SK-N-SH (cell line): ENCODE data around the gene SHROOM3. TPM values are rescaled to one million over a fixed set of nuclear protein-coding genes. Genes with fewer than 3 reads are reported as not detected.

Source experiments
- CTCF ChIA-PET: fragments of 300-600, 350-600 bp; formaldehyde crosslinking; extraction: SDS; loops from one replicate; lab custom pipeline; 2021; lab: Yijun Ruan, JAX
- POLR2A ChIA-PET: fragments of 350-600 bp; sonication (Branson Sonifier 250); formaldehyde crosslinking; extraction: SDS; loops from one replicate; lab custom pipeline; 2020; ENCODE audit warnings: antibody characterized with exemption, inconsistent platforms; lab: Yijun Ruan, JAX
- DNase-seq: peaks from one replicate; pipeline ENCODE4 v3.0.0; 2012
- H2AFZ ChIP-seq: fragments of 200-600 bp; sonication (generic); 2 replicates; pipeline ENCODE4 v1.8.1; 2016; ENCODE audit warnings: antibody characterized with exemption, mild to moderate bottlenecking, low read depth
- H3F3A ChIP-seq: fragments of 200-600 bp; sonication (generic); replicated peaks from 2 replicates; pipeline ENCODE3; 2016; ENCODE audit warnings: antibody characterized with exemption, mild to moderate bottlenecking; ENCODE audit not compliant: insufficient read depth
- H3K27ac ChIP-seq, 2 experiments: fragments of 200-500 bp in 1 of 2; fragments of 200-600 bp in 1 of 2; sonication (Bioruptor generic) in 1 of 2; sonication (generic), shearing (Covaris generic) in 1 of 2; 2 replicates each; pipeline versions ENCODE4 v1.5.1 to v1.6.1; 2014 to 2016; ENCODE audit warnings: low read depth in 2 of 2, inconsistent platforms in 1 of 2, low read length in 1 of 2, mild to moderate bottlenecking in 1 of 2, mixed read lengths in 1 of 2
- H3K27me3 ChIP-seq: fragments of 200-600 bp; sonication (generic), shearing (Covaris generic); 2 replicates; pipeline ENCODE4 v1.6.1; 2016; ENCODE audit warnings: mixed run types; ENCODE audit not compliant: insufficient read depth
- H3K36me3 ChIP-seq, 2 experiments: fragments of 200-500 bp in 1 of 2; fragments of 200-600 bp in 1 of 2; sonication (Bioruptor generic) in 1 of 2; sonication (generic) in 1 of 2; replicated peaks in 1 of 2; 2 replicates each; pipeline versions ENCODE3 to v1.5.1; 2014 to 2016; ENCODE audit warnings: low read length in 1 of 2, mild to moderate bottlenecking in 1 of 2; ENCODE audit not compliant: insufficient read depth in 2 of 2, control insufficient read depth in 1 of 2
- H3K4me1 ChIP-seq, 2 experiments: fragments of 200-500 bp in 1 of 2; fragments of 200-600 bp in 1 of 2; sonication (Bioruptor generic) in 1 of 2; sonication (generic), shearing (Covaris generic) in 1 of 2; 2 replicates each; pipeline versions ENCODE4 v1.5.1 to v1.6.1; 2014 to 2016; ENCODE audit warnings: low read depth in 1 of 2, low read length in 1 of 2, mixed run types in 1 of 2; ENCODE audit not compliant: insufficient read depth in 2 of 2, control insufficient read depth in 1 of 2
- H3K4me2 ChIP-seq: fragments of 200-600 bp; sonication (generic), shearing (Covaris generic); 2 replicates; pipeline ENCODE4 v1.6.1; 2017; ENCODE audit warnings: mixed run types
- H3K4me3 ChIP-seq, 2 experiments: fragments of 200-500 bp in 1 of 2; fragments of 200-600 bp in 1 of 2; sonication (Bioruptor generic) in 1 of 2; sonication (generic), shearing (Covaris generic) in 1 of 2; 2 replicates each; pipeline versions ENCODE4 v1.5.1 to v1.8.1; 2014 to 2016; ENCODE audit warnings: low read depth in 2 of 2, inconsistent platforms in 1 of 2, low read length in 1 of 2, mild to moderate bottlenecking in 1 of 2, mixed read lengths in 1 of 2, moderate library complexity in 1 of 2
- H3K79me2 ChIP-seq: fragments of 200-600 bp; sonication (generic); 2 replicates; pipeline ENCODE4 v1.8.1; 2017; ENCODE audit warnings: mild to moderate bottlenecking; ENCODE audit not compliant: insufficient read depth
- H3K9ac ChIP-seq: fragments of 200-600 bp; sonication (generic); 2 replicates; pipeline ENCODE4 v1.6.1; 2017; ENCODE audit warnings: mixed run types
- H3K9me2 ChIP-seq: fragments of 200-600 bp; sonication (generic); 2 replicates; pipeline ENCODE4 v1.6.1; 2017; ENCODE audit warnings: mixed run types
- H3K9me3 ChIP-seq: fragments of 200-600 bp; sonication (generic); 2 replicates; pipeline ENCODE4 v1.6.1; 2017; ENCODE audit warnings: mixed run types, mild to moderate bottlenecking, moderate library complexity
- H4K20me1 ChIP-seq: fragments of 200-600 bp; sonication (generic); 2 replicates; pipeline ENCODE4 v1.6.1; 2017; ENCODE audit warnings: mild to moderate bottlenecking, mixed run types; ENCODE audit not compliant: insufficient read depth
- ELF1 ChIP-seq: IDR thresholded peaks from 2 replicates; pipeline ENCODE4 v1.4.0; 2012
- EP300 ChIP-seq, 2 experiments: IDR thresholded peaks; 2 replicates each; pipeline versions ENCODE4 v1.4.0 to v1.6.1; 2012; ENCODE audit warnings: borderline replicate concordance in 1 of 2, low read depth in 1 of 2, low read length in 1 of 2
- GATA2 ChIP-seq: sonication (generic); formaldehyde crosslinking; IDR thresholded peaks from 2 replicates; pipeline ENCODE4 v1.5.0; 2020; ENCODE audit warnings: mild to moderate bottlenecking, missing genetic modification reagents
- MEF2A ChIP-seq: IDR thresholded peaks from 2 replicates; pipeline ENCODE4 v1.4.0; 2012; ENCODE audit warnings: low read depth, borderline replicate concordance
- NFIC ChIP-seq: IDR thresholded peaks from 2 replicates; pipeline ENCODE4 v1.4.0; 2012; ENCODE audit warnings: borderline replicate concordance
- POLR2AphosphoS5 ChIP-seq: IDR thresholded peaks from 2 replicates; pipeline ENCODE4 v1.6.1; 2012; ENCODE audit warnings: low read depth, low read length
- RCOR1 ChIP-seq: fragments of 150-350 bp; IDR thresholded peaks from 2 replicates; pipeline ENCODE4 v1.6.1; 2017; ENCODE audit warnings: antibody characterized with exemption, low read length
- RFX5 ChIP-seq: IDR thresholded peaks from 2 replicates; pipeline ENCODE4 v1.6.1; 2012; ENCODE audit warnings: mild to moderate bottlenecking, improper control_type of control experiment, low read length
- SMC3 ChIP-seq: IDR thresholded peaks from 2 replicates; pipeline ENCODE4 v1.6.1; 2012; ENCODE audit warnings: low read depth, low read length, improper control_type of control experiment
- TEAD4 ChIP-seq: IDR thresholded peaks from 2 replicates; pipeline ENCODE4 v1.4.0; 2012; ENCODE audit warnings: mild to moderate bottlenecking, borderline replicate concordance; ENCODE audit not compliant: insufficient read depth
- YY1 ChIP-seq: IDR thresholded peaks from 2 replicates; pipeline ENCODE4 v1.4.0; 2012; ENCODE audit warnings: low read depth, mild to moderate bottlenecking
- WGBS: methylation state at CpG from one replicate; pipeline ENCODE4 v1.1.6; 2017; ENCODE audit warnings: low lambda C conversion rate; 5-methylcytosine and 5-hydroxymethylcytosine counted together
- polyA plus RNA-seq, 3 experiments: library from polyadenylated mRNA; depleted of rRNA; stranded (reverse); fragments of >200 nt; gene quantifications; 2 replicates each; pipeline ENCODE4 v1.2.3, GENCODE V29; 2012
- TF ChIP-seq, protein P1 (sequence below): IDR thresholded peaks from 2 replicates; pipeline ENCODE4 v1.4.0; 2012; ENCODE audit warnings: low read depth, borderline replicate concordance
- TF ChIP-seq, protein P2 (sequence below): fragments of 200-600 bp; sonication (generic); IDR thresholded peaks from 2 replicates; pipeline ENCODE4 v1.6.1; 2017; ENCODE audit warnings: antibody characterized with exemption, mild to moderate bottlenecking, moderate library complexity
- TF ChIP-seq, protein P3 (sequence below): fragments of 150-350 bp; IDR thresholded peaks from 2 replicates; pipeline ENCODE4 v1.6.1; 2017; ENCODE audit warnings: antibody characterized with exemption, low read length, low read depth, borderline replicate concordance
- TF ChIP-seq, protein P4 (sequence below): IDR thresholded peaks from 2 replicates; pipeline ENCODE4 v1.4.0; 2012; ENCODE audit warnings: low read depth, borderline replicate concordance
- TF ChIP-seq, protein P5 (sequence below): fragments of 150-350 bp; IDR thresholded peaks from 2 replicates; pipeline ENCODE4 v1.6.1; 2016; ENCODE audit warnings: mild to moderate bottlenecking, low read depth, low read length

The SHROOM3 gene
- polyA plus RNA-seq, 1 of the 3 experiments (the other 2 are of a cell fraction): 4.3 TPM

DNA sequence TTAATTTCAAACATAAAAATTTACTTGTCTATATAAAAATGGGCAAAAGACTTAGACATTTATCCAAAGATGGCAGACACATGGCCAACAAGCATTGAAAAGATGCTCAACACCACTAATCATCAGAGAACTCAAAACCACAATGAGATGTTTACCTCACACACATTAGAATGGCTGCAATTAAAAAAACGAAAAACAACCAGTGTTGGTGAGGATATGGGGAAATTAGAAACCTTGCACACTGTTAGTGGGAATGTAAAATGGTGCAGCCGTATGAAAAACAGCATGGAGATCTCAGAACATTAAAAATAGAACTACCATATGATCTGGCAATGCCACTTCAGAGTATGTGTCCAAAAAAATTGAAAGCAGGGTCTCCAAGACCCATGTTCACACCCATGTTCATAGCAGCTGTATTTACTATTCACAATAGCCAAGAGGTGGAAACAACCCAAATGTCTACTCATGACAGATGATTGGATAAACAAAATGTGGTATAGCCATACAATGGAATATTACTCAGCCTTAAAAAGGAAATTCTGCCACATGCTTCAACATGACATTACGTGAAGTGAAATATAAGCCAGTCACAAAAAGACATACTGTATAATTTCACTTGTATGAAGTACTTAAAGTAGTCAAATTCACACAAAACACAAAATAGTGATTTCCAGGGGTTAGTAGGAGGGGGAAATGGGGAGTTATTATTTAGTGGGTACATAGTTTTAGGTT lies 316.7 kb downstream of the SHROOM3 start:
- H3K9me3 ChIP-seq: no peaks in the 10 kb centered on the region
- TF ChIP-seq ELF1 (no peak), POLR2AphosphoS5 (no peak), EP300 (IDR thresholded peaks at IDR 0.05; ENCODE audit: borderline replicate concordance in 1 of 2, low read depth in 1 of 2, low read length in 1 of 2) (no peak), MEF2A (no peak), RCOR1 (no peak), TEAD4 (no peak), RFX5 (no peak), YY1 (no peak), GATA2 (CRISPR knock-in tag) (no peak), SMC3 (no peak), NFIC (no peak)
- TF ChIP-seq, protein P1, sequence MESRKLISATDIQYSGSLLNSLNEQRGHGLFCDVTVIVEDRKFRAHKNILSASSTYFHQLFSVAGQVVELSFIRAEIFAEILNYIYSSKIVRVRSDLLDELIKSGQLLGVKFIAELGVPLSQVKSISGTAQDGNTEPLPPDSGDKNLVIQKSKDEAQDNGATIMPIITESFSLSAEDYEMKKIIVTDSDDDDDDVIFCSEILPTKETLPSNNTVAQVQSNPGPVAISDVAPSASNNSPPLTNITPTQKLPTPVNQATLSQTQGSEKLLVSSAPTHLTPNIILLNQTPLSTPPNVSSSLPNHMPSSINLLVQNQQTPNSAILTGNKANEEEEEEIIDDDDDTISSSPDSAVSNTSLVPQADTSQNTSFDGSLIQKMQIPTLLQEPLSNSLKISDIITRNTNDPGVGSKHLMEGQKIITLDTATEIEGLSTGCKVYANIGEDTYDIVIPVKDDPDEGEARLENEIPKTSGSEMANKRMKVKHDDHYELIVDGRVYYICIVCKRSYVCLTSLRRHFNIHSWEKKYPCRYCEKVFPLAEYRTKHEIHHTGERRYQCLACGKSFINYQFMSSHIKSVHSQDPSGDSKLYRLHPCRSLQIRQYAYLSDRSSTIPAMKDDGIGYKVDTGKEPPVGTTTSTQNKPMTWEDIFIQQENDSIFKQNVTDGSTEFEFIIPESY: no peak
- TF ChIP-seq, protein P2, sequence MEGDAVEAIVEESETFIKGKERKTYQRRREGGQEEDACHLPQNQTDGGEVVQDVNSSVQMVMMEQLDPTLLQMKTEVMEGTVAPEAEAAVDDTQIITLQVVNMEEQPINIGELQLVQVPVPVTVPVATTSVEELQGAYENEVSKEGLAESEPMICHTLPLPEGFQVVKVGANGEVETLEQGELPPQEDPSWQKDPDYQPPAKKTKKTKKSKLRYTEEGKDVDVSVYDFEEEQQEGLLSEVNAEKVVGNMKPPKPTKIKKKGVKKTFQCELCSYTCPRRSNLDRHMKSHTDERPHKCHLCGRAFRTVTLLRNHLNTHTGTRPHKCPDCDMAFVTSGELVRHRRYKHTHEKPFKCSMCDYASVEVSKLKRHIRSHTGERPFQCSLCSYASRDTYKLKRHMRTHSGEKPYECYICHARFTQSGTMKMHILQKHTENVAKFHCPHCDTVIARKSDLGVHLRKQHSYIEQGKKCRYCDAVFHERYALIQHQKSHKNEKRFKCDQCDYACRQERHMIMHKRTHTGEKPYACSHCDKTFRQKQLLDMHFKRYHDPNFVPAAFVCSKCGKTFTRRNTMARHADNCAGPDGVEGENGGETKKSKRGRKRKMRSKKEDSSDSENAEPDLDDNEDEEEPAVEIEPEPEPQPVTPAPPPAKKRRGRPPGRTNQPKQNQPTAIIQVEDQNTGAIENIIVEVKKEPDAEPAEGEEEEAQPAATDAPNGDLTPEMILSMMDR: no peak
- TF ChIP-seq, protein P3, sequence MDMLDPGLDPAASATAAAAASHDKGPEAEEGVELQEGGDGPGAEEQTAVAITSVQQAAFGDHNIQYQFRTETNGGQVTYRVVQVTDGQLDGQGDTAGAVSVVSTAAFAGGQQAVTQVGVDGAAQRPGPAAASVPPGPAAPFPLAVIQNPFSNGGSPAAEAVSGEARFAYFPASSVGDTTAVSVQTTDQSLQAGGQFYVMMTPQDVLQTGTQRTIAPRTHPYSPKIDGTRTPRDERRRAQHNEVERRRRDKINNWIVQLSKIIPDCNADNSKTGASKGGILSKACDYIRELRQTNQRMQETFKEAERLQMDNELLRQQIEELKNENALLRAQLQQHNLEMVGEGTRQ: no peak
- TF ChIP-seq, protein P4, sequence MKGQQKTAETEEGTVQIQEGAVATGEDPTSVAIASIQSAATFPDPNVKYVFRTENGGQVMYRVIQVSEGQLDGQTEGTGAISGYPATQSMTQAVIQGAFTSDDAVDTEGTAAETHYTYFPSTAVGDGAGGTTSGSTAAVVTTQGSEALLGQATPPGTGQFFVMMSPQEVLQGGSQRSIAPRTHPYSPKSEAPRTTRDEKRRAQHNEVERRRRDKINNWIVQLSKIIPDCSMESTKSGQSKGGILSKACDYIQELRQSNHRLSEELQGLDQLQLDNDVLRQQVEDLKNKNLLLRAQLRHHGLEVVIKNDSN: no peak
- TF ChIP-seq, protein P5, sequence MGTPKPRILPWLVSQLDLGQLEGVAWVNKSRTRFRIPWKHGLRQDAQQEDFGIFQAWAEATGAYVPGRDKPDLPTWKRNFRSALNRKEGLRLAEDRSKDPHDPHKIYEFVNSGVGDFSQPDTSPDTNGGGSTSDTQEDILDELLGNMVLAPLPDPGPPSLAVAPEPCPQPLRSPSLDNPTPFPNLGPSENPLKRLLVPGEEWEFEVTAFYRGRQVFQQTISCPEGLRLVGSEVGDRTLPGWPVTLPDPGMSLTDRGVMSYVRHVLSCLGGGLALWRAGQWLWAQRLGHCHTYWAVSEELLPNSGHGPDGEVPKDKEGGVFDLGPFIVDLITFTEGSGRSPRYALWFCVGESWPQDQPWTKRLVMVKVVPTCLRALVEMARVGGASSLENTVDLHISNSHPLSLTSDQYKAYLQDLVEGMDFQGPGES: no peak
- no peak for DNase-seq
- peaks cover 38% of the 10 kb centered on the region in 2 experiments for H3K36me3 ChIP-seq
- no peak overlapping the region for H2AFZ ChIP-seq
- H3K9me2 ChIP-seq: no peaks in the 10 kb centered on the region
- peaks cover 43% of the 10 kb centered on the region for H3F3A ChIP-seq
- H4K20me1 ChIP-seq: no peaks in the 10 kb centered on the region
- 94% methylated on average over 3 of the region's 3 CpGs for WGBS
- H3K4me1 ChIP-seq: peaks cover 18 to 34% of the 10 kb centered on the region in 2 experiments
- peak overlapping the region; percentile 92 to 100; a peak in 3 of 4 replicates for H3K27ac ChIP-seq
- H3K4me3 ChIP-seq: no peak overlapping the region
- ChIA-PET POLR2A (no interaction called here), CTCF (interaction anchor here (1.4 kb wide), 1 partner anchor 452 kb away, joined by 3 read pairs; no protein-coding TSS in a partner anchor)
- H3K4me2 ChIP-seq: no peak overlapping the region
- peak overlapping the region; percentile 88 for H3K9ac ChIP-seq
- H3K79me2 ChIP-seq: peaks cover 67% of the 10 kb centered on the region
- no peaks in the 10 kb centered on the region for H3K27me3 ChIP-seq
